Duodenal mucosa (tissue), 2 donors: ENCODE measurements around the gene NOL4L.

ENCODE experiments used
- H3K27ac ChIP-seq: one replicate; pipeline ENCODE4 v1.7.0; 2013; ENCODE audit warnings: low read depth, low read length
- H3K27me3 ChIP-seq, 2 donors: one replicate each; pipeline ENCODE4 v1.7.0; 2013; ENCODE audit warnings: low read length in 2 of 2, control low read depth in 1 of 2; ENCODE audit not compliant: insufficient read depth in 2 of 2, control insufficient read depth in 1 of 2
- H3K36me3 ChIP-seq, 2 donors: one replicate each; pipeline ENCODE4 v1.7.0; 2013; ENCODE audit warnings: low read length in 2 of 2, control low read depth in 1 of 2; ENCODE audit not compliant: insufficient read depth in 2 of 2, control insufficient read depth in 1 of 2
- H3K4me1 ChIP-seq, 2 donors: one replicate each; pipeline ENCODE4 v1.7.0; 2013; ENCODE audit warnings: low read length in 2 of 2, control low read depth in 1 of 2; ENCODE audit not compliant: insufficient read depth in 2 of 2, control insufficient read depth in 1 of 2
- H3K4me3 ChIP-seq, 2 donors: one replicate each; pipeline ENCODE4 v1.7.0; 2013; ENCODE audit warnings: low read length in 2 of 2, low read depth in 1 of 2
- H3K9ac ChIP-seq, 2 donors: one replicate each; pipeline ENCODE4 v1.7.0; 2013; ENCODE audit warnings: low read length in 2 of 2, low read depth in 1 of 2
- H3K9me3 ChIP-seq, 2 donors: one replicate each; pipeline ENCODE4 v1.7.0; 2013; ENCODE audit warnings: low read length in 2 of 2, control low read depth in 1 of 2; ENCODE audit not compliant: control insufficient read depth in 1 of 2

Gene NOL4L

GRCh38 chr20:32449890-32450401 lies 135.2 kb downstream of the NOL4L start:
- H3K9ac ChIP-seq: no peak overlapping the region
- H3K27ac ChIP-seq: no peak overlapping the region
- peaks cover 48 to 92% of the 10 kb centered on the region in 2 donors for H3K36me3 ChIP-seq
- no peaks in the 10 kb centered on the region for H3K27me3 ChIP-seq
- peak overlapping the region in 1 of 2 donors; percentile 16 for H3K4me3 ChIP-seq
- H3K4me1 ChIP-seq: peaks cover 0 to 7% of the 10 kb centered on the region in 2 donors
- H3K9me3 ChIP-seq: no peaks in the 10 kb centered on the region

GRCh38 chr20:32449057-32449889 lies 135.9 kb downstream of the NOL4L start:
- H3K4me3 ChIP-seq: peak overlapping the region in 1 of 2 donors; percentile 16
- H3K27ac ChIP-seq: no peak overlapping the region
- H3K9ac ChIP-seq: no peak overlapping the region
- H3K36me3 ChIP-seq: peaks cover 51 to 92% of the 10 kb centered on the region in 2 donors
- H3K9me3 ChIP-seq: no peaks in the 10 kb centered on the region
- peaks cover 0 to 7% of the 10 kb centered on the region in 2 donors for H3K4me1 ChIP-seq
- H3K27me3 ChIP-seq: no peaks in the 10 kb centered on the region

DNA sequence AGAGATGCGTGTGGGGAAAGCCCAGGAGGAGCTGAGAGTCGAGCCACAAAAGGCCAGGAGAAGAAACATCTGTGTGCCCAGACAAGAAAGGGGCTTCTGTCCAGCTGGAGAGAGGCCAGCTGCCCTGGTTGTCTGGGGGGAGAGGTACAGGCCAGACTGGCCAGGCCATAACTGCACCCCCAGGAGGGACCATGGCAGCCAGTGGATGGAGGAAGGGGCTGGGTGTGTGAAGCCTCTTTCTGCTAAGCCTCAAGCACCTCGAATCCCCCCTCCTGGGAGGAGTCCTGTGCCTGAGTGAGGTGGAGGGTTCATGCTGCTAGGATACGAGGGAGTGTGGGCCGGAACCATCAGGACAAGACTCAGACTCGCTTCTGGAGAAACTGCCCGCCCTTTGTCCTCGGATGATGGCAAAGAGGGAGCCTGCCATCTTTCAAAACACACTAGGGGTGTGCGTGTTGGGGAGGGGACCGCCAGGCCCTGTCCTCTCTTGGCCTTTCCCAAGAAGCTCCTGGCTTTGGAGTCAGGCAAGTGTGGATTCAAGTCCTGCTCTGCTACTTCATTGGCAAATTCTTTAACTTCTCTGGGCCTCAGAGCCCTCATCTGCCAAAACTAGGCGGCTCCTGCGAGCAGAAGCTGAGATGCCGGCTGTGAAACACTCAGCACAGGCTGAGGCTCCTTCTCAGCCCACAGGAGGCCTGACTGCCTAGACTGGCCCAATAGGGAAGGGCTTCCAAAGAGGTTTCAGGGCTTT lies 136.7 kb downstream of the NOL4L start:
- Histone ChIP-seq H3K9ac (no peak overlapping the region), H3K9me3 (no peaks in the 10 kb centered on the region), H3K4me1 (peaks cover 0 to 7% of the 10 kb centered on the region in 2 donors), H3K27me3 (no peaks in the 10 kb centered on the region), H3K27ac (no peak overlapping the region), H3K36me3 (peaks cover 46 to 90% of the 10 kb centered on the region in 2 donors), H3K4me3 (no peak overlapping the region)

DNA sequence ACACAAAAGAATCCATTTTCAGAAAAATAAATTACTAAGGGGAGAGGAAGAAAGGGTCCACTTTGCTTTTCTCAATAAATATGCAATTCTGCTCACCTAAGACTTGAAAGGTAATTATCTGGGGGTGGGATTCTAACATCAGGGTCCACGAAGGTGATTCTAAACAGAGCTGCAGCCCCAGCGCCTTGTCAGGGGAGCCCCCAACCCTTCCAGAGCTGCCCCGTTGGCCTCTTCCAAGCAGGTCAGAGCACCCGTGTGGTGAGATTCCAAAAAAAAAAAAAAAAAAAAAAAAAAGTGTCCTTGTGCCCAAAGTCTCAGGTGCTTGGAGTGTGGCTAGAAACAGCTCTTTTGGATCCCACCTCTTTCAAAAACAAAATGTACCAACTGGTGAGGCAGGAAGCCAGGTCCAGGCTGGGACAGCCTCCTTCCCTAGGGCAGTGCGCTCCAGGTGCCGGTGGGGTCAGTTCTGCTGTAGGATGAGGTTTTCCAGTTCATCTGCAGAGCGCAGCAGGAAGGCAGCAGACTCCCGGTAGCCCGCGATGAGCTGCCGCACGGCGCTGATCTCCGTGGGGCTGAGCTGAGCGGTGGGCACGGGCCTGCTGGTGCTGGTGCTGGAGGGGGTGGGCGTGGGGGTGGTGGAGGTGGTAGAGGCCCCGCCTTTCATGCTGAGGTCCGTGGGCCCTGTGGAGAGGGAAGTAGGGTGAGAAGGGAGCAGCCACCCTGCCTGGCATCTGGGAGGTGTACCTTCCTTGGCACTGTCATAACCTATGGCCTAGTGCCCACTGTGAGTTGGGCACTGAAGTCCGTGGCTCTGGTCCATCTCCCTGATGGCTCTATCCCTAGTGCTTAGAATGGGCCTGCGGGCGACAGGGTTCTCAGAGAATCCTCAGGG lies 137.8 kb downstream of the NOL4L start:
- Histone ChIP-seq H3K9ac (no peak overlapping the region), H3K4me3 (no peak overlapping the region), H3K9me3 (no peaks in the 10 kb centered on the region), H3K27me3 (no peaks in the 10 kb centered on the region), H3K27ac (no peak overlapping the region), H3K36me3 (peaks cover 49 to 84% of the 10 kb centered on the region in 2 donors), H3K4me1 (peaks cover 0 to 7% of the 10 kb centered on the region in 2 donors)

DNA sequence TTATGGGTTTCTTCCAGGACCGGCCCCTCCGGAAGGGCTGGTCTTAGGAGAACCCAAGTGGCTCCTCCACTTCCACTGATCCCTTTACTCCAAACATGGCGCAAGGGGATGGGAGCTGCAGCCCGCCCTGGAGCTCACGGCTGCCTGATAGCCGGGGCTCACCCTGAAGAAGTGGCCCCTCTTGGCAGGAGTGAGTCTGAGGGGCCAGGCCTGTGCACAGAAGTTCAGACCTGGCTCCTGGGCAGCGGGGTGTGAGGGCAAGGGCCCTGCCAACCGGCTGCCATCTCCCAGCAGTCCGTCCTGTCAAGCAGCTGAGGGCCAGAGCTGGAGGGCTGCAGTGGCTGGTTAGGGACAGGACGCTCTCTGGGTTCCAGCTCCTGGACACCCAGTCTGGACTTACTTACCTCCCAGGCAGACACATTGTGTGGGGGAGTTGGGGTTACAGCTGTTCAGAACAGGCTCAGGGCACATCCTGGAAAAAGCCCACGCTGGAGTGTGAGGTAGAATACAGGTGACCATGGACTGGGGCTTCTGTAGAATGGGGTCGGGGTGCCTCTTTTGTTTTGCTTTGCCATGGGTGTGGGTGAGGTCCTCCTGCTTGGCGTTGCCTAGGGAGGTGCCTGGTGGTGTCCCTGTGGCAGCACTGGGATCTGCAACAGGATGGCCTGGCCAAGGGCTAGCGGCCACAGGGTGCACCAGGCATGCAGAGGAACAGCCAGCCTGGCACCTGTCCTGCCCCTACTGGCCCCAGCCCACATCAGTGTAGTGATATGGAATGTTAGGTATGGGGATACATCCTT lies 138.6 kb downstream of the NOL4L start:
- Histone ChIP-seq H3K27ac (no peak overlapping the region), H3K4me3 (no peak overlapping the region), H3K36me3 (peaks cover 42 to 75% of the 10 kb centered on the region in 2 donors), H3K4me1 (peaks cover 0 to 7% of the 10 kb centered on the region in 2 donors), H3K27me3 (no peaks in the 10 kb centered on the region), H3K9me3 (no peaks in the 10 kb centered on the region), H3K9ac (no peak overlapping the region)

- Histone ChIP-seq H3K4me1 (peaks cover 0 to 7% of the 10 kb centered on the region in 2 donors), H3K4me3 (no peak overlapping the region), H3K9me3 (no peaks in the 10 kb centered on the region), H3K36me3 (peaks cover 38 to 69% of the 10 kb centered on the region in 2 donors), H3K27me3 (no peaks in the 10 kb centered on the region), H3K27ac (no peak overlapping the region), H3K9ac (no peak overlapping the region)
These were observed 139.4 kb downstream of the NOL4L start for GRCh38 chr20:32445539-32446273.

DNA sequence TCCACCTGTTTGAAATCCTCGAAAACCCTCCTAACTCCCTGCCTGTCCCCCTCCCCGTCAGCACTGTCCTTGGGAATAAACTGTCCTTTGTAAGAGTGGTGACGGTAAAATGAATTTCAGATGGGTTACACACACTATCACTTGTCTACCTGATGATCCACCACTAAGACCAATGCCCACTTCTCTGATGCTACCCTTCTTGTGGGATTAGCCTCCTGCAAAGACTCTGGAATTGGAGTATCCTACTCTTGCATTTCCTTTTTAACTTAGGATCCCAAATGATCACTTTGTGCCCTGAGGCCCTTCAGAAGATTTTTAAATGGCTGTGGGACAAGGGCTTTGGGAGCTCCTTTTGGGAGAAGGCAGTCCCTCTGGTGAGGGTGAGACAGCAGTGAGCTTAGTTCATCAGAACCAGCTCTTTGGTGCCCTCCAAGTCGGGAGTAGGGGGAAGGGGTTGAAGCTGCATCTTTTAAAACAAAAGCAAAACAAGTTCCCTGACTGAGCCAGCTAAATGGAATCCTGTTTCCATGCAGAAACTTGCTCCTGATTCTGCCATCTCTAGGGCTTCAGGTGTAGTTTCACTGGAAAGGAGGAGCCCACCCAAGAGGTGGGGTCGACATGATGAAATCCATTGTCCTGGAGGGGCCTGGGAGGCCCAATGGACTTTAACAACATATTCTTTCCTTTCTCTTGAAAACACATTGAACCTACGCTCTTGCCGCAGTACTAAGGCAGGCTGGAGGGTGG lies 140.5 kb downstream of the NOL4L start:
- no peak overlapping the region for H3K27ac ChIP-seq
- H3K9me3 ChIP-seq: no peaks in the 10 kb centered on the region
- H3K36me3 ChIP-seq: peaks cover 42 to 61% of the 10 kb centered on the region in 2 donors
- H3K4me1 ChIP-seq: no peaks in the 10 kb centered on the region
- no peak overlapping the region for H3K4me3 ChIP-seq
- no peaks in the 10 kb centered on the region for H3K27me3 ChIP-seq
- H3K9ac ChIP-seq: no peak overlapping the region

DNA sequence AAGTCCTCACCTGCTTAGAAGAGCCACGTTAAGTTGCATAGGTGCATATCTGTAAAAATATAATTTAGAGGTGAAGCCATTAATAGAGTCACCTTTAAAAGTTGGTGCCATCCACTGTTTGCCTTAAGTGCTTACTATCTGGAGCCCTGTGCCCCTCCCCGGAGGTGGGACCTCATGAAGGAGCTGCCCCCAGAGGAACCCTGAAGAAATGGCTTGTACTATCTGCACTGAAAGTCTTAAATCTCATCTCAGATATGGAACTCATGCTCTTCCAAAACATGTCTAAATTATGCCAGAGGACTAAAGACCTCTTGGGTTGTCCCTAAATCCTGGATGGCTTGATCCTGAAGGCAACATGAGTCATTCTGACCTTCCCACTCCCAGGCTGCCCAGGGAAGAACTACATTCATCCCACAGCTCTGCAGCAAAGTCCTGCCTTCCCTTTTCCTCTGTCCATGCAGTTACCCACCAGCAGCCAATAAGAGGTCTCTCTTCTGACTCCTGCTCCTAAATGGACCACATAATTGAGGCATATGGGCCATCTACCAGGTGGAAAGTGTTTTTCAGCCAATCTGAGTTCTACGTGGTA lies 141.7 kb downstream of the NOL4L start:
- Histone ChIP-seq H3K27ac (no peak overlapping the region), H3K9ac (no peak overlapping the region), H3K4me1 (no peaks in the 10 kb centered on the region), H3K9me3 (no peaks in the 10 kb centered on the region), H3K4me3 (no peak overlapping the region), H3K36me3 (peaks cover 42 to 66% of the 10 kb centered on the region in 2 donors), H3K27me3 (no peaks in the 10 kb centered on the region)
